Peyer's patch (tissue), 4 donors: ENCODE measurements around the gene QRFP. TPM values are rescaled to one million over a fixed set of nuclear protein-coding genes. Genes with fewer than 3 reads are reported as not detected.

Experiments
- DNase-seq, 3 donors: peaks; one replicate each; pipeline ENCODE4 v3.0.0-alpha.2; 2017 to 2019
- H3K27ac ChIP-seq, 4 donors: fragments of 200-600 bp; sonication (generic); one replicate each; pipeline ENCODE4 v1.5.1; 2016 to 2019
- H3K27me3 ChIP-seq, 2 donors: fragments of 200-600 bp; sonication (generic); one replicate each; pipeline ENCODE4 v1.5.1; 2019
- H3K36me3 ChIP-seq, 3 donors: fragments of 200-600 bp; sonication (generic); one replicate each; pipeline ENCODE4 v1.5.1; 2016 to 2019
- H3K4me1 ChIP-seq, 4 donors: fragments of 200-600 bp; sonication (generic); one replicate each; pipeline ENCODE4 v1.5.1; 2016 to 2019
- H3K4me3 ChIP-seq, 4 donors: fragments of 200-600 bp; sonication (generic); 1 replicate in 3 of 4; 2 replicates in 1 of 4; pipeline ENCODE4 v1.5.1; 2016 to 2019; ENCODE audit warnings: mild to moderate bottlenecking in 1 of 4
- H3K9me3 ChIP-seq, 4 donors: fragments of 200-600 bp; sonication (generic); one replicate each; pipeline ENCODE4 v1.5.1; 2016 to 2019; ENCODE audit warnings: mild to moderate bottlenecking in 1 of 4
- CTCF ChIP-seq, 6 experiments: fragments of 450-650 bp in 4 of 6; fragments of 200-600 bp in 2 of 6; sonication (generic) in 1 of 6; IDR thresholded peaks; one replicate each; pipeline ENCODE4 v1.5.1; 2017 to 2019; ENCODE audit warnings: antibody characterized with exemption in 6 of 6, mild to moderate bottlenecking in 3 of 6, moderate library complexity in 1 of 6
- POLR2A ChIP-seq, 2 donors: fragments of 450-650 bp; IDR thresholded peaks; one replicate each; pipeline ENCODE4 v1.5.1; 2017; ENCODE audit warnings: antibody characterized with exemption in 2 of 2, mild to moderate bottlenecking in 2 of 2, moderate library complexity in 2 of 2
- total RNA-seq, 4 donors: library from RNA; depleted of rRNA; stranded (reverse); fragments of >200 nt; gene quantifications; one replicate each; pipeline ENCODE4 v1.1.0, GENCODE V29; 2016

QRFP gene
- total RNA-seq, 4 donors from 2014 or later: not detected

GRCh38 chr9:130857864-130858738, 38.5 kb downstream of the QRFP start:
- peak in 1 of 3 donors; percentile 56 for DNase-seq
- H3K9me3 ChIP-seq: no peaks in the 10 kb centered on the region
- TF ChIP-seq CTCF (IDR thresholded peaks at IDR 0.05): no peak
- no peak for TF ChIP-seq POLR2A (IDR thresholded peaks at IDR 0.05)
- H3K36me3 ChIP-seq: peaks cover 0 to 45% (median 0%) of the 10 kb centered on the region in 3 donors
- H3K27ac ChIP-seq: peak overlapping the region in 1 of 4 donors; percentile 47
- peaks cover 0 to 18% (median 3%) of the 10 kb centered on the region in 4 donors for H3K4me1 ChIP-seq
- H3K4me3 ChIP-seq: no peak overlapping the region
- no peaks in the 10 kb centered on the region for H3K27me3 ChIP-seq

GRCh38 chr9:130856474-130856873, 40.1 kb downstream of the QRFP start:
- TF ChIP-seq CTCF (IDR thresholded peaks at IDR 0.05) (no peak), POLR2A (IDR thresholded peaks at IDR 0.05) (no peak)
- H3K27ac ChIP-seq: no peak overlapping the region
- H3K9me3 ChIP-seq: no peaks in the 10 kb centered on the region
- H3K27me3 ChIP-seq: no peaks in the 10 kb centered on the region
- H3K36me3 ChIP-seq: peaks cover 0 to 37% (median 0%) of the 10 kb centered on the region in 3 donors
- H3K4me1 ChIP-seq: peaks cover 0 to 11% (median 2%) of the 10 kb centered on the region in 4 donors
- H3K4me3 ChIP-seq: no peak overlapping the region
- DNase-seq: no peak

- H3K27ac ChIP-seq: peak overlapping the region in 1 of 4 donors; percentile 4
- H3K27me3 ChIP-seq: no peaks in the 10 kb centered on the region
- peaks cover 0 to 37% (median 0%) of the 10 kb centered on the region in 3 donors for H3K36me3 ChIP-seq
- H3K4me1 ChIP-seq: peaks cover 0 to 9% (median 0%) of the 10 kb centered on the region in 4 donors
- H3K4me3 ChIP-seq: no peak overlapping the region
- no peaks in the 10 kb centered on the region for H3K9me3 ChIP-seq
- TF ChIP-seq CTCF (IDR thresholded peaks at IDR 0.05): no peak
- no peak for TF ChIP-seq POLR2A (IDR thresholded peaks at IDR 0.05)
- no peak for DNase-seq
Observed at GRCh38 chr9:130854835-130855234, 41.8 kb downstream of the QRFP start.

- Histone ChIP-seq H3K36me3 (peaks cover 0 to 37% (median 0%) of the 10 kb centered on the region in 3 donors), H3K27me3 (no peaks in the 10 kb centered on the region), H3K27ac (peak overlapping the region in 1 of 4 donors; percentile 4), H3K4me1 (peaks cover 0 to 9% (median 0%) of the 10 kb centered on the region in 4 donors), H3K4me3 (no peak overlapping the region), H3K9me3 (no peaks in the 10 kb centered on the region)
- TF ChIP-seq CTCF (IDR thresholded peaks at IDR 0.05): no peak
- no peak for TF ChIP-seq POLR2A (IDR thresholded peaks at IDR 0.05)
- DNase-seq: no peak
Observed at GRCh38 chr9:130854092-130854491, 42.5 kb downstream of the QRFP start.

- no peaks in the 10 kb centered on the region for H3K9me3 ChIP-seq
- TF ChIP-seq POLR2A (IDR thresholded peaks at IDR 0.05): no peak
- no peak for TF ChIP-seq CTCF (IDR thresholded peaks at IDR 0.05)
- no peak overlapping the region for H3K4me3 ChIP-seq
- H3K36me3 ChIP-seq: peaks cover 0 to 32% (median 0%) of the 10 kb centered on the region in 3 donors
- peaks cover 0 to 5% (median 0%) of the 10 kb centered on the region in 4 donors for H3K4me1 ChIP-seq
- no peaks in the 10 kb centered on the region for H3K27me3 ChIP-seq
- DNase-seq: no peak
- peak overlapping the region in 1 of 4 donors; percentile 25 for H3K27ac ChIP-seq
Observed at GRCh38 chr9:130852801-130853200, 43.8 kb downstream of the QRFP start.
